A549 (cell line): ENCODE measurements around the gene UBN1. TPM values are rescaled to one million over a fixed set of nuclear protein-coding genes. Genes with fewer than 3 reads are reported as not detected.

Experiments
- ATAC-seq, 2 experiments: fragments of 200-7000 bp in 1 of 2; fragments of >200 bp in 1 of 2; cut with Nextera tagmentation in 1 of 2; cut with Tn5 transposase in 1 of 2; 3 replicates each; pipeline versions ENCODE4 v1.8.0 to v1.9.1; 2018 to 2020; ENCODE audit warnings: mild to moderate bottlenecking in 1 of 2, moderate library complexity in 1 of 2
- CTCF ChIA-PET: fragments of 300-600 bp; sonication (Branson Sonifier 250); formaldehyde crosslinking; extraction: SDS; loops from one replicate; lab custom pipeline; 2021; ENCODE audit warnings: antibody characterized with exemption, inconsistent platforms; lab: Yijun Ruan, JAX
- POLR2A ChIA-PET: fragments of 350-600 bp; formaldehyde crosslinking; extraction: SDS; loops from one replicate; lab custom pipeline; 2021; ENCODE audit warnings: antibody characterized with exemption, inconsistent platforms; lab: Yijun Ruan, JAX
- DNase-seq, 2 experiments: peaks; one replicate each; pipeline versions ENCODE4 v3.0.0 to v3.0.0-alpha.2; 2011 to 2016; ENCODE audit warnings: low read depth in 1 of 2, low spot score in 1 of 2
- FAIRE-seq: peaks from 2 replicates; lab custom pipeline; 2011; peaks lifted over from hg19 to GRCh38; lab: Jason Lieb, UNC
- H3K27ac ChIP-seq, 2 experiments: fragments of >200 bp; sonication (Bioruptor Twin); formaldehyde crosslinking; 3 replicates each; pipeline ENCODE4 v1.5.1; 2016 to 2017
- H3K4me1 ChIP-seq: fragments of >200 bp; sonication (Bioruptor Twin); formaldehyde crosslinking; 3 replicates; pipeline ENCODE4 v1.6.1; 2016
- H3K4me2 ChIP-seq: fragments of >200 bp; sonication (Bioruptor Twin); formaldehyde crosslinking; 3 replicates; pipeline ENCODE4 v1.6.1; 2016
- H3K4me3 ChIP-seq: fragments of >200 bp; sonication (Bioruptor Twin); formaldehyde crosslinking; 3 replicates; pipeline ENCODE4 v1.5.1; 2016
- H3K9me3 ChIP-seq: fragments of >200 bp; sonication (Bioruptor Twin); formaldehyde crosslinking; 3 replicates; pipeline ENCODE4 v1.6.1; 2016
- BCL3 ChIP-seq: fragments of >200 bp; sonication (Bioruptor Twin); formaldehyde crosslinking; IDR thresholded peaks from 3 replicates; pipeline ENCODE4 v1.6.1; 2016
- BHLHE40 ChIP-seq: IDR thresholded peaks from 2 replicates; pipeline ENCODE4 v1.6.1; 2012; ENCODE audit warnings: low read depth, low read length, inconsistent platforms
- CBX2 ChIP-seq: fragments of 200-600 bp; sonication (generic); IDR thresholded peaks from 2 replicates; pipeline ENCODE4 v1.6.1; 2016; ENCODE audit warnings: low read depth, mild to moderate bottlenecking, borderline replicate concordance
- CEBPB ChIP-seq, 2 experiments: fragments of >200 bp in 1 of 2; sonication (Bioruptor Twin) in 1 of 2; formaldehyde crosslinking in 1 of 2; IDR thresholded peaks; 2 replicates each; pipeline ENCODE4 v1.6.1; 2012 to 2016
- CTCF ChIP-seq: fragments of >200 bp; sonication (Bioruptor Twin); formaldehyde crosslinking; IDR thresholded peaks from 3 replicates; pipeline ENCODE4 v1.5.1; 2016
- EHF ChIP-seq: fragments of 250-450 bp; sonication (Bioruptor Pico); IDR thresholded peaks from 2 replicates; pipeline ENCODE4 v1.5.0; 2020; ENCODE audit warnings: mild to moderate bottlenecking
- EHMT2 ChIP-seq: fragments of 200-600 bp; sonication (generic); IDR thresholded peaks from 2 replicates; pipeline ENCODE4 v1.6.1; 2016; ENCODE audit warnings: antibody characterized with exemption, low read depth, mild to moderate bottlenecking, moderate library complexity
- ESRRA ChIP-seq: fragments of 150-350 bp; IDR thresholded peaks from 2 replicates; pipeline ENCODE4 v1.6.1; 2014; ENCODE audit warnings: mild to moderate bottlenecking, low read length, borderline replicate concordance
- GATA3 ChIP-seq: IDR thresholded peaks from 2 replicates; pipeline ENCODE4 v1.6.1; 2012; ENCODE audit warnings: borderline replicate concordance
- HDAC2 ChIP-seq: fragments of 200-600 bp; sonication (generic); IDR thresholded peaks from 2 replicates; pipeline ENCODE4 v1.6.1; 2016
- HES2 ChIP-seq: fragments of >200 bp; sonication (Bioruptor Twin); formaldehyde crosslinking; IDR thresholded peaks from 2 replicates; pipeline ENCODE4 v1.6.1; 2016
- HEYL ChIP-seq: fragments of 250-450 bp; sonication (Bioruptor Pico); IDR thresholded peaks from 2 replicates; pipeline ENCODE4 v1.8.0; 2021; ENCODE audit warnings: mild to moderate bottlenecking, moderate library complexity
- HMGXB4 ChIP-seq: fragments of 250-450 bp; sonication (Bioruptor Pico); IDR thresholded peaks from 2 replicates; pipeline ENCODE4 v1.5.0; 2021; ENCODE audit warnings: mild to moderate bottlenecking, moderate library complexity, borderline replicate concordance
- HOXA7 ChIP-seq: fragments of 250-450 bp; sonication (Bioruptor Pico); IDR thresholded peaks from 2 replicates; pipeline ENCODE4 v1.5.0; 2020; ENCODE audit warnings: mild to moderate bottlenecking, moderate library complexity
- JUN ChIP-seq, 2 experiments: fragments of >200 bp; sonication (Bioruptor Twin); formaldehyde crosslinking; IDR thresholded peaks; 2 replicates in 1 of 2; 3 replicates in 1 of 2; pipeline ENCODE4 v1.6.1; 2016 to 2017
- MAX ChIP-seq: IDR thresholded peaks from 2 replicates; pipeline ENCODE4 v1.6.1; 2012
- MAZ ChIP-seq: fragments of 150-350 bp; IDR thresholded peaks from 2 replicates; pipeline ENCODE4 v1.6.1; 2014; ENCODE audit warnings: antibody characterized with exemption, low read depth, low read length, borderline replicate concordance
- MYC ChIP-seq: IDR thresholded peaks from 2 replicates; pipeline ENCODE4 v1.6.1; 2012; ENCODE audit warnings: mild to moderate bottlenecking, inconsistent platforms, low read length, improper control_type of control experiment, borderline replicate concordance
- NR3C1 ChIP-seq: fragments of >200 bp; sonication (Bioruptor Twin); formaldehyde crosslinking; IDR thresholded peaks from 3 replicates; pipeline ENCODE4 v1.6.1; 2017
- PBX3 ChIP-seq: IDR thresholded peaks from 2 replicates; pipeline ENCODE4 v1.6.1; 2012
- PHF8 ChIP-seq: fragments of 200-600 bp; sonication (generic); IDR thresholded peaks from 2 replicates; pipeline ENCODE4 v1.6.1; 2016; ENCODE audit warnings: low read depth, mild to moderate bottlenecking, antibody characterized with exemption, moderate library complexity, borderline replicate concordance
- POLR2A ChIP-seq: IDR thresholded peaks from 2 replicates; pipeline ENCODE4 v1.6.1; 2012; ENCODE audit warnings: mild to moderate bottlenecking, low read length
- POLR2AphosphoS2 ChIP-seq: conservative IDR thresholded peaks from 2 replicates; pipeline ENCODE4 v1.6.1; 2012; ENCODE audit warnings: low read length, improper control_type of control experiment, inconsistent platforms
- RARB ChIP-seq: fragments of 250-450 bp; sonication (Bioruptor Pico); IDR thresholded peaks from 2 replicates; pipeline ENCODE4 v1.8.0; 2021; ENCODE audit warnings: mild to moderate bottlenecking, moderate library complexity
- RCOR1 ChIP-seq: fragments of 150-350 bp; IDR thresholded peaks from 2 replicates; pipeline ENCODE4 v1.6.1; 2014; ENCODE audit warnings: antibody characterized with exemption, low read length, low read depth
- RFX5 ChIP-seq: fragments of 450-650 bp; IDR thresholded peaks from 2 replicates; pipeline ENCODE4 v1.7.1; 2014; ENCODE audit warnings: antibody characterized with exemption, mild to moderate bottlenecking, moderate library complexity
- RNF2 ChIP-seq: fragments of 200-600 bp; sonication (generic); IDR thresholded peaks from 2 replicates; pipeline ENCODE4 v1.6.1; 2016; ENCODE audit warnings: low read depth, mild to moderate bottlenecking, antibody characterized with exemption, moderate library complexity, borderline replicate concordance
- SMC3 ChIP-seq: fragments of >200 bp; sonication (Bioruptor Twin); formaldehyde crosslinking; IDR thresholded peaks from 3 replicates; pipeline ENCODE4 v1.6.1; 2018; ENCODE audit warnings: inconsistent platforms
- TFCP2L1 ChIP-seq: fragments of 250-450 bp; sonication (Bioruptor Pico); IDR thresholded peaks from 2 replicates; pipeline ENCODE4 v1.5.0; 2021; ENCODE audit warnings: mild to moderate bottlenecking
- TP53 ChIP-seq: fragments of 250-450 bp; sonication (Bioruptor Pico); IDR thresholded peaks from 2 replicates; pipeline ENCODE4 v1.5.0; 2021; ENCODE audit warnings: mild to moderate bottlenecking, moderate library complexity
- WGBS: methylation state at CpG from one replicate; pipeline ENCODE4 v1.1.6; 2017; ENCODE audit errors: missing lambda C conversion rate; 5-methylcytosine and 5-hydroxymethylcytosine counted together
- polyA plus RNA-seq, 4 experiments: library from polyadenylated mRNA; depleted of rRNA in 3 of 4; stranded (reverse); fragments of >200 nt; fragmentation: RNase III in 1 of 4; extraction: RNeasy Plus Mini Kit Qiagen cat#74134 plus additional on column Dnase treatment in 1 of 4; gene quantifications; 2 replicates in 3 of 4; 3 replicates in 1 of 4; pipeline ENCODE4 v1.2.3, GENCODE V29; 2011 to 2017

The UBN1 gene
- polyA plus RNA-seq, 2 of the 4 experiments (the other 2 are of a cell fraction), result 14.2 to 20.0 TPM

- DNase-seq (no peak), FAIRE-seq (no peak), ATAC-seq (no peak)
- Histone ChIP-seq H3K9me3 (no peaks in the 10 kb centered on the region), H3K4me1 (no peaks in the 10 kb centered on the region), H3K27ac (no peak overlapping the region), H3K4me3 (no peak overlapping the region), H3K4me2 (no peak overlapping the region)
- CTCF ChIA-PET, result no interaction called here
- no peak for TF ChIP-seq RARB (CRISPR knock-in tag)
- TF ChIP-seq RFX5, result no peak
- TF ChIP-seq NR3C1, result no peak
- no peak for TF ChIP-seq MAZ
- no peak for TF ChIP-seq RNF2
- no peak for TF ChIP-seq BHLHE40
- TF ChIP-seq PHF8, result no peak
- TF ChIP-seq MYC, result no peak
- no peak for TF ChIP-seq ESRRA
- TF ChIP-seq GATA3, result no peak
- no peak for TF ChIP-seq CEBPB (IDR thresholded peaks at IDR 0.05)
- TF ChIP-seq PBX3, result no peak
- TF ChIP-seq JUN (IDR thresholded peaks at IDR 0.05), result no peak
- no peak for TF ChIP-seq CBX2
- no peak for TF ChIP-seq SMC3
- no peak for TF ChIP-seq POLR2AphosphoS2
- POLR2A ChIA-PET, result interaction anchor here (0.6 kb wide), 1 partner anchor 9 kb away, joined by 3 read pairs; no protein-coding TSS in a partner anchor
- WGBS, result 95% methylated on average over 11 of the region's 11 CpGs
Observed at GRCh38 chr16:4876646-4877379, 29.5 kb downstream of the UBN1 start.

GRCh38 chr16:4877380-4877685 lies 30.1 kb downstream of the UBN1 start:
- DNase-seq (no peak), ATAC-seq (no peak), FAIRE-seq (no peak)
- ChIA-PET CTCF (interaction anchor here (0.8 kb wide), 1 partner anchor 14 kb away, joined by 3 read pairs; no protein-coding TSS in a partner anchor), POLR2A (interaction anchor here (0.6 kb wide), 1 partner anchor 9 kb away, joined by 3 read pairs; no protein-coding TSS in a partner anchor)
- Histone ChIP-seq H3K4me2 (no peak overlapping the region), H3K4me1 (no peaks in the 10 kb centered on the region), H3K27ac (no peak overlapping the region), H3K4me3 (no peak overlapping the region), H3K9me3 (no peaks in the 10 kb centered on the region)
- TF ChIP-seq GATA3 (no peak), BCL3 (no peak), TP53 (CRISPR knock-in tag) (no peak), HES2 (no peak), HMGXB4 (CRISPR knock-in tag) (no peak), POLR2A (no peak), HOXA7 (no peak), HEYL (CRISPR knock-in tag) (no peak), CTCF (no peak), CBX2 (no peak), RCOR1 (no peak), PBX3 (no peak), HDAC2 (no peak), EHMT2 (no peak), EHF (no peak), MAZ (no peak), MAX (no peak), TFCP2L1 (no peak)
- WGBS, result 97% methylated on average over 14 of the region's 14 CpGs
